Measurements from ENCODE around the gene CD207. TPM values are rescaled to one million over a fixed set of nuclear protein-coding genes. Genes with fewer than 3 reads are reported as not detected.

Gene CD207
- total RNA-seq, 1 experiment from 2014 or later: not detected

DNA sequence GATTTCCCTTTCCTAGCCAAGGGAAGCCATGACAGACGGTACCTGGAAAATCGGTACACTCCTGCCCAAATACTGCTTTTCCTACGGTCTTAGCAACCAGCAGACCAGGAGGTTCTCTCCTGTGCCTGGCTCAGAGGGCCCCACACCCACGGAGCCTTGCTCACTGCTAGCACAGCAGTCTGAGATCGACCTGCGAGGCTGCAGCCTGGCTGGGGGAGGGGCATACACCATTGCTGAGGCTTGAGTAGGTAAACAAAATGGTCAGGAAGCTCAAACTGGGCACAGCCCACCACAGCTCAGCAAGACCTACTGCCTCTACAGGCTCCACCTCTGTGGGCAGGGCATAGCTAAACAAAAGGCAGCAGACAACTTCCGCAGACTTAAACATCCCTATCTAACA, 6.8 kb upstream of the CD207 start:
- Mint-ChIP-seq H3K36me3 (ENCODE audit: insufficient read depth, unreplicated experiment) (no peaks in the 10 kb centered on the region), H3K4me1 (ENCODE audit: insufficient read depth, unreplicated experiment) (no peaks in the 10 kb centered on the region), H3K27ac (ENCODE audit: low read depth, unreplicated experiment) (no peak overlapping the region), H3K4me3 (ENCODE audit: unreplicated experiment) (no peak overlapping the region), H3K9me3 (ENCODE audit: unreplicated experiment) (no peaks in the 10 kb centered on the region), H3K27me3 (ENCODE audit: insufficient read depth, unreplicated experiment) (peaks cover 57% of the 10 kb centered on the region)
- CTCF ChIA-PET: interaction anchor here (1.1 kb wide), 1 partner anchor 29 kb away, joined by 4 read pairs; no protein-coding TSS in a partner anchor
- intact Hi-C loops (cut with micrococcal nuclease): no loop called here
- TF ChIP-seq, protein P1, sequence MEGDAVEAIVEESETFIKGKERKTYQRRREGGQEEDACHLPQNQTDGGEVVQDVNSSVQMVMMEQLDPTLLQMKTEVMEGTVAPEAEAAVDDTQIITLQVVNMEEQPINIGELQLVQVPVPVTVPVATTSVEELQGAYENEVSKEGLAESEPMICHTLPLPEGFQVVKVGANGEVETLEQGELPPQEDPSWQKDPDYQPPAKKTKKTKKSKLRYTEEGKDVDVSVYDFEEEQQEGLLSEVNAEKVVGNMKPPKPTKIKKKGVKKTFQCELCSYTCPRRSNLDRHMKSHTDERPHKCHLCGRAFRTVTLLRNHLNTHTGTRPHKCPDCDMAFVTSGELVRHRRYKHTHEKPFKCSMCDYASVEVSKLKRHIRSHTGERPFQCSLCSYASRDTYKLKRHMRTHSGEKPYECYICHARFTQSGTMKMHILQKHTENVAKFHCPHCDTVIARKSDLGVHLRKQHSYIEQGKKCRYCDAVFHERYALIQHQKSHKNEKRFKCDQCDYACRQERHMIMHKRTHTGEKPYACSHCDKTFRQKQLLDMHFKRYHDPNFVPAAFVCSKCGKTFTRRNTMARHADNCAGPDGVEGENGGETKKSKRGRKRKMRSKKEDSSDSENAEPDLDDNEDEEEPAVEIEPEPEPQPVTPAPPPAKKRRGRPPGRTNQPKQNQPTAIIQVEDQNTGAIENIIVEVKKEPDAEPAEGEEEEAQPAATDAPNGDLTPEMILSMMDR (IDR thresholded peaks at IDR 0.05; ENCODE audit: unreplicated experiment): no peak
- POLR2A ChIA-PET: interaction anchor here (0.9 kb wide), 1 partner anchor 226 kb away, joined by 3 read pairs; the partner anchor contains the start of gene NAGK
- no TSS peak for BruUV-seq (replicated peaks)
- DNase-seq (ENCODE audit: unreplicated experiment): no peak

DNA sequence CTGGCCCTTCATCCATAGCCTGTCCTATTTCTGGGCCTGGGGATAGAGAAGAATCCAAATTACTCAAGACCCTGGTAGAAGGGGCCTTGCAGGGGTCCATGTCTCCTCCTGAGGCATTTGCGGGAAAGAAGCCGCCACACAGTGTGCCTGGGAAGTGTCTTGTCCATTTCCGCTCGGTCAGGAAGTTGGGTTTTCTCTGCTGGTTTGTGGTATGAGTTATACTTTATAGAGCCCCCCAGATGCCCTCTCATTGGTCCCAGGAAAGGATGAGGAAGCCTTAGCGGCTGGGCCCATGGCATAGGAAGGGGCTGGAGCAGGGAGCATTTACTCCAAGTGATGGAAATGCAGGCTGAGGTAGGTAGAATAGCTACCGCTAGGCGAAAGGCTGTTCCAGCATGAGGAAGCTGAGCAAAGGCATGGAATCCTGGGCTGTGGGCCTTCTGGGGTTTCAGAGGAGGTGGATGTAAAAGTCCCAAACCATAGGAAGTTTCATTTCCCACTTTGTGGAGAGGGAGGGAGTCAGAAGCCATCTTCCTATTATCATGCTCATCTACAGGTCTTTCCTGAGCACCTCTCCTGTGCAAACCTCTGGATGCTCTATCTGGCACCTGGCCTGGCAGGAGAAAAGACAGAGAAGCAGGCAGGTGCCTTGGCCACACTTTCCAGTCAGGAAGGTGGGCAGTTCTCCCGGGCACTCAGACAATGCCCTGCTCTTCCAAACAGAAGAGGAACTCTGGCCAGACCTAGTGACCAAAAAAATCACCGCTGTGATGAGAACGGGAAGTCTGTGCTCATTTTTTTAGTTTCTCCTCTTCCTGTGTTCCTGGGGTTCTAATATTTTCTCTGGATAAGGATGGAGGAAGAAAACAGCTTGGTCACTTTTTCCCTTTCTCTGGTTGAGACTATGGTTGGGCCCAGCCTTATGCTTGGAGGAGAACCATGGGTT, 2.6 kb upstream of the CD207 start:
- no peak overlapping the region for H3K27ac Mint-ChIP-seq (ENCODE audit: low read depth, unreplicated experiment)
- ChIA-PET CTCF (no interaction called here), POLR2A (no interaction called here)
- DNase-seq (ENCODE audit: unreplicated experiment): no peak
- intact Hi-C loops (cut with micrococcal nuclease): no loop called here
- H3K27me3 Mint-ChIP-seq (ENCODE audit: insufficient read depth, unreplicated experiment): peaks cover 52% of the 10 kb centered on the region
- no peaks in the 10 kb centered on the region for H3K4me1 Mint-ChIP-seq (ENCODE audit: insufficient read depth, unreplicated experiment)
- H3K9me3 Mint-ChIP-seq (ENCODE audit: unreplicated experiment): no peaks in the 10 kb centered on the region
- no peak overlapping the region for H3K4me3 Mint-ChIP-seq (ENCODE audit: unreplicated experiment)
- H3K36me3 Mint-ChIP-seq (ENCODE audit: insufficient read depth, unreplicated experiment): no peaks in the 10 kb centered on the region
- no TSS peak for BruUV-seq (replicated peaks)
- TF ChIP-seq, protein P1 (IDR thresholded peaks at IDR 0.05; ENCODE audit: unreplicated experiment): no peak

GRCh38 chr2:70834881-70835280, 735 bp downstream of the CD207 start:
- ChIA-PET CTCF (no interaction called here), POLR2A (no interaction called here)
- intact Hi-C loops (cut with micrococcal nuclease): no loop called here
- Mint-ChIP-seq H3K4me3 (ENCODE audit: unreplicated experiment) (no peak overlapping the region), H3K36me3 (ENCODE audit: insufficient read depth, unreplicated experiment) (no peaks in the 10 kb centered on the region), H3K4me1 (ENCODE audit: insufficient read depth, unreplicated experiment) (no peaks in the 10 kb centered on the region), H3K27me3 (ENCODE audit: insufficient read depth, unreplicated experiment) (peaks cover 66% of the 10 kb centered on the region), H3K27ac (ENCODE audit: low read depth, unreplicated experiment) (no peak overlapping the region), H3K9me3 (ENCODE audit: unreplicated experiment) (no peaks in the 10 kb centered on the region)
- TF ChIP-seq, protein P1 (IDR thresholded peaks at IDR 0.05; ENCODE audit: unreplicated experiment): no peak
- BruUV-seq (replicated peaks): no TSS peak
- DNase-seq (ENCODE audit: unreplicated experiment): no peak

DNA sequence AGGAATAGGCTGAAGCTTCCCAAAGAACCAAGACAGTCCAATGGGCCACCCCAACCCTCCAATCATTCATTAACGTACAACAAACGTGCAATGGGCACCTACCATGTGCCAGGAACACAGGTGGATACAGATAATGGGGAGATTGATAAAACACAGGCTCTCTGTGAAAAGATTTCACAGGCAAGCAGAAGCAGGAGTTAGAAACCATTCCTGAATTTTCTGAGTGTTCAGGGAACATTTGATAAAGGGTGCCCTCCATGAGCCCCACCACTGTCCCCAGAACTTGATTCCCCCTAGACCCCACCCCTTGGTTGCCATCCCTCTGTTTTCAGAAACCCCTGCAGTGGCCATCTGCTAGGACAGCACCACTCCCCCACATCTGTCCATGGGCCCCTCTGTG, 1.5 kb downstream of the CD207 start:
- H3K27me3 Mint-ChIP-seq (ENCODE audit: insufficient read depth, unreplicated experiment): peaks cover 66% of the 10 kb centered on the region
- no TSS peak for BruUV-seq (replicated peaks)

More for the DNA sequence above, 1.5 kb downstream of the CD207 start:
- no peak overlapping the region for H3K27ac Mint-ChIP-seq (ENCODE audit: low read depth, unreplicated experiment)
- intact Hi-C loops (cut with micrococcal nuclease): no loop called here
- DNase-seq (ENCODE audit: unreplicated experiment): no peak
- TF ChIP-seq, protein P1 (IDR thresholded peaks at IDR 0.05; ENCODE audit: unreplicated experiment): no peak
- H3K9me3 Mint-ChIP-seq (ENCODE audit: unreplicated experiment): no peaks in the 10 kb centered on the region
- ChIA-PET CTCF (interaction anchor here (1.6 kb wide), 1 partner anchor 28 kb away, joined by 3 read pairs; no protein-coding TSS in a partner anchor), POLR2A (no interaction called here)
- no peaks in the 10 kb centered on the region for H3K36me3 Mint-ChIP-seq (ENCODE audit: insufficient read depth, unreplicated experiment)
- no peak overlapping the region for H3K4me3 Mint-ChIP-seq (ENCODE audit: unreplicated experiment)
- H3K4me1 Mint-ChIP-seq (ENCODE audit: insufficient read depth, unreplicated experiment): no peaks in the 10 kb centered on the region

All from MCF 10A (cell line).